Measurements from ENCODE around the gene ROBO1.

Gene ROBO1

GRCh38 chr3:79551997-79552396 is 215.8 kb downstream of the ROBO1 start:
- H3K4me3 ChIP-seq (ENCODE audit: control insufficient read depth, low read depth, low read length): no peak overlapping the region
- no peak for DNase-seq (ENCODE audit: low read depth)
- TF ChIP-seq CTCF (IDR thresholded peaks at IDR 0.05; ENCODE audit: control insufficient read depth, insufficient read depth, low read depth, low read length, missing control alignments): no peak

- TF ChIP-seq CTCF (IDR thresholded peaks at IDR 0.05; ENCODE audit: control insufficient read depth, insufficient read depth, low read depth, low read length, missing control alignments): no peak
- H3K4me3 ChIP-seq (ENCODE audit: control insufficient read depth, low read depth, low read length): no peak overlapping the region
- DNase-seq (ENCODE audit: low read depth): no peak
Observed at GRCh38 chr3:79551321-79551892, 216.4 kb downstream of the ROBO1 start.

- DNase-seq (ENCODE audit: low read depth): no peak
- no peak overlapping the region for H3K4me3 ChIP-seq (ENCODE audit: control insufficient read depth, low read depth, low read length)
- no peak for TF ChIP-seq CTCF (IDR thresholded peaks at IDR 0.05; ENCODE audit: control insufficient read depth, insufficient read depth, low read depth, low read length, missing control alignments)
Observed at GRCh38 chr3:79543218-79543982, 224.4 kb downstream of the ROBO1 start.

- no peak for DNase-seq (ENCODE audit: low read depth)
- no peak for TF ChIP-seq CTCF (IDR thresholded peaks at IDR 0.05; ENCODE audit: control insufficient read depth, insufficient read depth, low read depth, low read length, missing control alignments)
- no peak overlapping the region for H3K4me3 ChIP-seq (ENCODE audit: control insufficient read depth, low read depth, low read length)
Observed at GRCh38 chr3:79534727-79535126, 233.1 kb downstream of the ROBO1 start.

GRCh38 chr3:79531566-79532295 is 236.1 kb downstream of the ROBO1 start:
- no peak for TF ChIP-seq CTCF (IDR thresholded peaks at IDR 0.05; ENCODE audit: control insufficient read depth, insufficient read depth, low read depth, low read length, missing control alignments)
- no peak overlapping the region for H3K4me3 ChIP-seq (ENCODE audit: control insufficient read depth, low read depth, low read length)
- no peak for DNase-seq (ENCODE audit: low read depth)

- TF ChIP-seq CTCF (IDR thresholded peaks at IDR 0.05; ENCODE audit: control insufficient read depth, insufficient read depth, low read depth, low read length, missing control alignments): peak; percentile 51
- no peak for DNase-seq (ENCODE audit: low read depth)
- no peak overlapping the region for H3K4me3 ChIP-seq (ENCODE audit: control insufficient read depth, low read depth, low read length)
Observed at GRCh38 chr3:79521221-79521848, 246.5 kb downstream of the ROBO1 start.
